ENCODE measurements around the gene LRRC7. TPM values are rescaled to one million over a fixed set of nuclear protein-coding genes. Genes with fewer than 3 reads are reported as not detected.

The LRRC7 gene
- total RNA-seq, 2 donors from 2014 or later, result 2.8 to 3.0 TPM

DNA sequence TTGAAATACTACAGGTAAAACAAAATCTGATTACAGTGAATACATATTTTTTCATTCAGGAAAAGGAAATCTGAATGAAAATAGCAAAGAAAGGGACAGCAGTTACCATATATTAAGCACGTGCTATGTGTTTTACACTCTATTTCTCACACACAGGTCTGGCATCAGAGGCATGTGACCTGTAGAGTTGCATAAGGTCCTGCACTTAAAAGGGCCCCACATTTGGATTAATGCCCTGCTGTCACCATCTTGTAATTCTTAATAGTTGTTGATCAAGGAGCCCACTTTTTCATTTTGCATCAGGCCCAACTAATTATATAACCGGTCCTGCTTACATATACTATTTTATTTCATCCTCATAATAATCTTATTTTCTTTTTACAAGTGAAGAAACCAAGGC is 511.8 kb downstream of the LRRC7 start:
- no peak overlapping the region for H3K27ac ChIP-seq
- DNase-seq (ENCODE audit: low spot score), result no peak
- 66% methylated on average over 2 of the region's 2 CpGs for WGBS
- intact Hi-C loops (cut with DNase I), result no loop called here
- H3K27me3 ChIP-seq (replicated peaks; ENCODE audit: insufficient read depth), result no peaks in the 10 kb centered on the region
- no peaks in the 10 kb centered on the region for H3K9me3 ChIP-seq
- H3K4me3 ChIP-seq, result no peak overlapping the region
- H3K4me1 ChIP-seq (replicated peaks), result no peaks in the 10 kb centered on the region
- no peaks in the 10 kb centered on the region for H3K36me3 ChIP-seq
- no peak for TF ChIP-seq POLR2A (IDR thresholded peaks at IDR 0.05)
- TF ChIP-seq, protein P1, sequence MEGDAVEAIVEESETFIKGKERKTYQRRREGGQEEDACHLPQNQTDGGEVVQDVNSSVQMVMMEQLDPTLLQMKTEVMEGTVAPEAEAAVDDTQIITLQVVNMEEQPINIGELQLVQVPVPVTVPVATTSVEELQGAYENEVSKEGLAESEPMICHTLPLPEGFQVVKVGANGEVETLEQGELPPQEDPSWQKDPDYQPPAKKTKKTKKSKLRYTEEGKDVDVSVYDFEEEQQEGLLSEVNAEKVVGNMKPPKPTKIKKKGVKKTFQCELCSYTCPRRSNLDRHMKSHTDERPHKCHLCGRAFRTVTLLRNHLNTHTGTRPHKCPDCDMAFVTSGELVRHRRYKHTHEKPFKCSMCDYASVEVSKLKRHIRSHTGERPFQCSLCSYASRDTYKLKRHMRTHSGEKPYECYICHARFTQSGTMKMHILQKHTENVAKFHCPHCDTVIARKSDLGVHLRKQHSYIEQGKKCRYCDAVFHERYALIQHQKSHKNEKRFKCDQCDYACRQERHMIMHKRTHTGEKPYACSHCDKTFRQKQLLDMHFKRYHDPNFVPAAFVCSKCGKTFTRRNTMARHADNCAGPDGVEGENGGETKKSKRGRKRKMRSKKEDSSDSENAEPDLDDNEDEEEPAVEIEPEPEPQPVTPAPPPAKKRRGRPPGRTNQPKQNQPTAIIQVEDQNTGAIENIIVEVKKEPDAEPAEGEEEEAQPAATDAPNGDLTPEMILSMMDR (IDR thresholded peaks at IDR 0.05), result no peak
- no peak for TF ChIP-seq POLR2AphosphoS5 (IDR thresholded peaks at IDR 0.05)

DNA sequence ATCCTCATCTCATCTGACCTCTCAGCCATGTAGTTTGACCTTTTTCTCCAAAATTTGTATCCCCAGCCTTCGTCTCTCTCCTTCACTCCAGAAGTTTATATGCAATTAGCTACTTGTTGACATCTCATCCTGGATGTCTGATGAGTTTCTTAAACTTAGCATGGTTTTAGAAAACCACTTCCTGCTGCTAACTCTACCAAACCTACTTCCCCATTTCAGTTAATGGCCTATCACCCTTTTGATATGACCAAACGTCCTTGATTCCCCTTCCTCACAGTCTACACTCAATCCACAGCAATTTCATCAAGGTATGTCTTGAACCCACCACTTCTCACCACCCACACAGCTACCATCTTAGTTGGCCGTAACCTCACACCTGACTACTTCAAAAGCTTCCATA is 515.8 kb downstream of the LRRC7 start:
- no peaks in the 10 kb centered on the region for H3K4me1 ChIP-seq (replicated peaks)
- intact Hi-C loops (cut with DNase I), result no loop called here
- no peaks in the 10 kb centered on the region for H3K27me3 ChIP-seq (replicated peaks; ENCODE audit: insufficient read depth)
- no peaks in the 10 kb centered on the region for H3K9me3 ChIP-seq
- DNase-seq (ENCODE audit: low spot score), result no peak
- H3K27ac ChIP-seq, result no peak overlapping the region
- WGBS, result 65% methylated on average over 3 of the region's 3 CpGs
- TF ChIP-seq, protein P1 (IDR thresholded peaks at IDR 0.05), result no peak
- TF ChIP-seq POLR2AphosphoS5 (IDR thresholded peaks at IDR 0.05) (no peak), POLR2A (IDR thresholded peaks at IDR 0.05) (no peak)
- no peaks in the 10 kb centered on the region for H3K36me3 ChIP-seq
- H3K4me3 ChIP-seq, result no peak overlapping the region

DNA sequence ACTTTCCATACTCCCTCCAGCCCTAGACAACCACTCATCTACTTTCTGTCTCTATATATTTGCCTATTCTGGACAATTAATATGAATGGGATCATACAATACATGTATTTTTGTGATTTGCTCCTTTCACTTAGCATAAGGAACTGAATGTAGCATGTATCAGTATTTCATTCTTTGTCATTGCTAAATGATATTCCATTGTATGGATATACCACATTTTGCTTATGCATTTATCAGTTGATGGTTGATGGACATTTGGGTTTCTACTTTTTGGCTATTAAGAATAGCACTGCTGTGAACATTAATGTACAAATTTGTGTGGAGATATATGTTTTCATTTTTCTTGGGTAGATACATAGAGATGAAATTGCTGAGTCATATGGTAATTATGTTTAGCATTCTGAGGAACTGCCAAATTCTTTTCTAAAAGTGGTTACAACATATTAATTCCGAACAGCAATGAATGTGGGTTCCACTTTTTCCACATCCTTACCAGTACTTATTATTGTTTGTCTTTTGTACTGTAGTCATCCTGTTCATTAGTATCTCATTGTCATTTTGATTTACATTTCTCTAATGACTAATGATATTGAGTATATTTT is 516.7 kb downstream of the LRRC7 start:
- no peak overlapping the region for H3K27ac ChIP-seq
- TF ChIP-seq, protein P1 (IDR thresholded peaks at IDR 0.05), result no peak
- TF ChIP-seq POLR2AphosphoS5 (IDR thresholded peaks at IDR 0.05), result no peak
- TF ChIP-seq POLR2A (IDR thresholded peaks at IDR 0.05), result no peak
- H3K27me3 ChIP-seq (replicated peaks; ENCODE audit: insufficient read depth), result no peaks in the 10 kb centered on the region
- WGBS, result 86% methylated on average over 1 of the region's 1 CpG
- no peaks in the 10 kb centered on the region for H3K36me3 ChIP-seq
- H3K4me1 ChIP-seq (replicated peaks), result no peaks in the 10 kb centered on the region
- H3K9me3 ChIP-seq, result no peaks in the 10 kb centered on the region
- DNase-seq (ENCODE audit: low spot score), result no peak
- intact Hi-C loops (cut with DNase I), result no loop called here
- no peak overlapping the region for H3K4me3 ChIP-seq

DNA sequence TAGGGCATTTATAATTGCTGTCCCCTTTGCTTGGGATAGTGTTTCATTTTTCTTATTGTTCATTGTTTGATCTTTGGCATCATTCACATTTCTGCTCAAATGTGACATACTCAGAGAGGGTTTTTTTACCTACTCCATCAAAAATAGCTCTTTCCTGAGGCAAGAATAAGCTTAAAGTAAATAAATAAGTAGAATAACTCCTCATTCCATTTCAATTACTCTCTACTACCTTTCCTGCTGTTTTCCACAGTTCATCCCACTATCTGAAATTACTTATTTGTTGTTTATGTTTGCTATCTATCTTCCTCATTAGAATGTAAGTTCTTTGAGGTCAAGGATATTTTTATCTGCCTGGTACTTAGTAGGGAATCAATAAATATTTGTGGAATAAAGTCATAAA is 517.8 kb downstream of the LRRC7 start:
- Histone ChIP-seq H3K27ac (no peak overlapping the region), H3K4me1 (replicated peaks) (no peaks in the 10 kb centered on the region), H3K4me3 (no peak overlapping the region), H3K9me3 (no peaks in the 10 kb centered on the region), H3K36me3 (no peaks in the 10 kb centered on the region), H3K27me3 (replicated peaks; ENCODE audit: insufficient read depth) (no peaks in the 10 kb centered on the region)
- intact Hi-C loops (cut with DNase I), result no loop called here
- TF ChIP-seq, protein P1 (IDR thresholded peaks at IDR 0.05), result no peak
- TF ChIP-seq POLR2AphosphoS5 (IDR thresholded peaks at IDR 0.05), result no peak
- TF ChIP-seq POLR2A (IDR thresholded peaks at IDR 0.05), result no peak
- DNase-seq (ENCODE audit: low spot score), result no peak

DNA sequence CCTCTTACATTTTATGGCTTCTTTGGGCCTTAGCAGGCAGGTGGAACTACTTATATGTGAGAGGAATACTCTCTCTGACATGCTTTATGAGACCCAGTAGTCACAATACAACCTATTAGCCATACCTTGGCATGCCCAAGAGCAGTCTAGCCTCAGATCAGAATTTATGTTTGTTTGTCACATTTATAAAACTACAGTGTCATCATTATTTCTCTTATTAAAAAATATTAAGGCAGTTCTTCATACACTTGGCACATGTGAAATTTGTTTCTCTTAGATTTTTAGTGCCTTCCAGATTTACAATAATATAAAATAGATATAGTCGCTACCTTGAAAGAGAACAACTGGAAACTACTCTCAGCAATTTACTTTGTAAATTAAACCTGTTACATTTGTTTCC is 519.2 kb downstream of the LRRC7 start:
- no peaks in the 10 kb centered on the region for H3K4me1 ChIP-seq (replicated peaks)
- H3K36me3 ChIP-seq, result no peaks in the 10 kb centered on the region
- no peaks in the 10 kb centered on the region for H3K9me3 ChIP-seq
- H3K27ac ChIP-seq, result no peak overlapping the region
- 68% methylated on average over 1 of the region's 1 CpG for WGBS
- no peaks in the 10 kb centered on the region for H3K27me3 ChIP-seq (replicated peaks; ENCODE audit: insufficient read depth)
- no peak overlapping the region for H3K4me3 ChIP-seq
- intact Hi-C loops (cut with DNase I), result no loop called here
- no peak for TF ChIP-seq POLR2AphosphoS5 (IDR thresholded peaks at IDR 0.05)
- TF ChIP-seq, protein P1 (IDR thresholded peaks at IDR 0.05), result no peak
- TF ChIP-seq POLR2A (IDR thresholded peaks at IDR 0.05), result no peak
- DNase-seq (ENCODE audit: low spot score), result no peak

All from prostate gland (tissue), 2 donors.